NT2/D1 (cell line): ENCODE results near the gene GTF2H3.

Experiments used
- DNase-seq: peaks from one replicate; pipeline ENCODE4 v3.0.0-alpha.2; 2011; ENCODE audit warnings: low read depth, low spot score
- H3K27me3 ChIP-seq: 2 replicates; pipeline ENCODE4 v1.6.0; 2011; ENCODE audit warnings: mild to moderate bottlenecking; ENCODE audit not compliant: insufficient read length, insufficient read depth
- H3K36me3 ChIP-seq: 2 replicates; pipeline ENCODE4 v1.6.1; 2011; ENCODE audit warnings: mild to moderate bottlenecking, low read length, mixed read lengths; ENCODE audit not compliant: insufficient read depth, insufficient read length
- H3K4me1 ChIP-seq: 2 replicates; pipeline ENCODE4 v1.5.1; 2011; ENCODE audit not compliant: insufficient read depth, insufficient read length
- H3K4me3 ChIP-seq: 2 replicates; pipeline ENCODE4 v1.5.1; 2011; ENCODE audit warnings: low read depth; ENCODE audit not compliant: insufficient read length
- H3K9ac ChIP-seq: 2 replicates; pipeline ENCODE4 v1.6.0; 2011; ENCODE audit warnings: low read depth; ENCODE audit not compliant: insufficient read length
- H3K9me3 ChIP-seq: 2 replicates; pipeline ENCODE4 v1.5.1; 2011; ENCODE audit warnings: mild to moderate bottlenecking, low read length; ENCODE audit not compliant: insufficient read depth
- SUZ12 ChIP-seq: IDR thresholded peaks from 2 replicates; pipeline ENCODE4 v1.6.1; 2011; ENCODE audit not compliant: insufficient read length, insufficient read depth; ENCODE audit errors: extremely low read depth
- YY1 ChIP-seq: IDR thresholded peaks from 2 replicates; pipeline ENCODE4 v1.6.1; 2011; ENCODE audit not compliant: insufficient read length, insufficient read depth
- ZNF274 ChIP-seq: IDR thresholded peaks from 2 replicates; pipeline ENCODE4 v1.6.1; 2011; ENCODE audit warnings: mild to moderate bottlenecking, low read depth, low read length

GTF2H3 gene

DNA sequence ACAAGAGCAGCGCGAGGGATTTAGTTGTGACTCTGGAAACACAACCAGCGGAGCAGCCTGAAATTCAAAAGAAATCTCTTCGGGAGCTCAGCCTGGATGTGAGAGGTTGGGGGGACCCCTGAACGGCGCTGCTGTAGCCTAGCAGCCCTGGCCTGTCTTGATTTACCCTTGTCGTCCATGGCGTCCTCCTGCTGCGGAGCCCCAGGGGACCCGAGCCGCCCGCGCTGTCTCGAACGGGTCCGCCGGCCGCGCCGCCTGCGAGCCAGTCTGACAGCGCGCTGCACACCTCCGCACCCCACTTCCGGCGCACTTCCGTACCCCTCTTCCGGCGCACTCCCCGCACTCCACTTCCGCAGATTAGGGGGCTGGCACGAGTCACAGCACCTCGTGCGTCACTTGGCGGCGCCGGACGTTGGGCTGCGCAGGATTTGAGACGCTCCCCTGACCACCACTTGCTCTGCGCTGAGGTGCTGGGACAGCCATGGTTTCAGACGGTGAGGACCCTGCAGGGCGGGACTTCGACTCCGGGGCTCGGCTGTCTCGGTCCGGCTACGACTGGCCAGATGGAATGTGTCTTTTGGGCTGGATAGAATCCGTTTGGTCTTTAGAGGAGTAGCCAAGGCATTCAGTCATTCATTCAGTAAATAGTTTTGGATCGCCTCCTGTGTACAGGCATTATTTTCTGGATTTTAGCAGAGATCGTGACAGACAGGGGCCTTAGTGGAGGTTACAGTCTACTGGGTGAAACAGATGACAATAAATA lies at the start of gene GTF2H3, which contains the start of gene EIF2B1:
Gene GTF2H3 (plus strand): TSS at position 451 of the 763 bp plus-strand sequence. CDS start 31 bp downstream, at position 482.
Gene EIF2B1 (minus strand): TSS at position 308 of the 763 bp plus-strand sequence. CDS start 129 bp downstream, at position 179.
- Histone ChIP-seq H3K9ac (peak within 1 kb of the TSS; percentile 97), H3K36me3 (peaks cover 52% of the 10 kb centered on the region), H3K4me3 (peak within 1 kb of the TSS; percentile 96), H3K27me3 (no peaks in the 10 kb centered on the region), H3K4me1 (no peaks in the 10 kb centered on the region), H3K9me3 (no peaks in the 10 kb centered on the region)
- TF ChIP-seq YY1 (peak; percentile 62), SUZ12 (no peak), ZNF274 (no peak)
- peak; percentile 98 for DNase-seq

DNA sequence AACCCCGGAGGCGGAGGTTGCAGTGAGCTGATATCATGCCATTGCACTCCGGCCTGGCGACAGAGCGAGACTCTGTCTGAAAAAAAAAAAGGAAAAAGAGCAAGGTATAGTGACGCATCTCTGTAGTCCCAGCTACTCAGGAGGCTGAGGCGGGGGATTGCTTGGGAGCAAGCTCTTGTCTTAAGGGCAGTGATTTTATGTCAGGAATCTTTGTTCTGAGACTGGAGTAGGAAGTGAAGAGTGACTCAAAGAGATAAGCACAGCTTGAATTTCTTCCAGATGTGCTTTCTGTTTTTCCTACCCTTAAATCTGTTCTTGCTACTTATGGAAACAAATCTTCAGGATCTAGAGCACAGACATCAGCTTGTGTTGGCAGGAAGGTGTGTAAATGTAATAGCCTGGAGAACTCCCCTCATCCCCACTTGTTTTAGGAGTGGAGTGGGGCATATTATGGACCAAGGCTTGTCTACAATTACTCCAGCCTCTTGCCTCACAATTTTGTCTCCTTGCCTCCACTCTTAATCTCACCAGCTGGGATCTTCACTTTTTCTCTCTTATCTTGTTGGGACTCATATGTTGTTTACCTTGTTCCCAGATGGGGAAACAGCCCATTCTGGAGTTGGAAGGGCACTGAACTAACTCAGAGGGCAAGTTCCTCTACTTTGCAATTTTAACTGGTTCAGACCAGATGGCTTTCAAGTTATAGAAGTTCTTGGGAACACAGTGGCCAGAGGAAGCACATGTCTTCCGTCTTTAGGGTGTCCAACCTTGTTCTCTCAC lies 41.7 kb upstream of the GTF2H3 start:
- Histone ChIP-seq H3K9ac (no peak overlapping the region), H3K4me1 (no peaks in the 10 kb centered on the region), H3K4me3 (no peak overlapping the region), H3K27me3 (no peaks in the 10 kb centered on the region), H3K36me3 (peaks cover 88% of the 10 kb centered on the region), H3K9me3 (no peaks in the 10 kb centered on the region)
- TF ChIP-seq YY1, result no peak
- TF ChIP-seq ZNF274, result no peak
- TF ChIP-seq SUZ12, result no peak
- no peak for DNase-seq

DNA sequence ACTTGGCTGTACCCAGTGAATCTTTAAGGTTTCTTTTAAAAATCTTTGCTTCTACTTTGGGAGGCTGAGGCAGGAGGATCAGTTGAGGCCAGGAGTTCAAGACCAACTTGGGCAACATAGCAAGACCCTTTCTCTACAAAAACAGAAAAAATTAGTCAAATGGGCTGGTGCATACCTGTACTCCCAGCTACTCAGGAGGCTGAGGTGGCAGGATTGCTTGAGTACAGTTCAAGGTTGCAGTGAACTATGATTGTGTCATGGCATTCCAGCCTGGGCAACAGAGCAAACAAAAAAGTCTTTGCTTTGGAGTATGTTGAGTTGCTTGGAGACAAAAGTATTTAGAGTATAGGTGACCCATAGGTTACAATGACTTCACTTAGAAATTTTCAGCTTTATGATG lies 37.9 kb upstream of the GTF2H3 start:
- H3K4me3 ChIP-seq, result no peak overlapping the region
- H3K36me3 ChIP-seq, result peaks cover 74% of the 10 kb centered on the region
- no peaks in the 10 kb centered on the region for H3K9me3 ChIP-seq
- TF ChIP-seq YY1 (no peak), SUZ12 (no peak), ZNF274 (no peak)
- no peak for DNase-seq
- H3K27me3 ChIP-seq, result no peaks in the 10 kb centered on the region
- no peak overlapping the region for H3K9ac ChIP-seq
- H3K4me1 ChIP-seq, result no peaks in the 10 kb centered on the region

DNA sequence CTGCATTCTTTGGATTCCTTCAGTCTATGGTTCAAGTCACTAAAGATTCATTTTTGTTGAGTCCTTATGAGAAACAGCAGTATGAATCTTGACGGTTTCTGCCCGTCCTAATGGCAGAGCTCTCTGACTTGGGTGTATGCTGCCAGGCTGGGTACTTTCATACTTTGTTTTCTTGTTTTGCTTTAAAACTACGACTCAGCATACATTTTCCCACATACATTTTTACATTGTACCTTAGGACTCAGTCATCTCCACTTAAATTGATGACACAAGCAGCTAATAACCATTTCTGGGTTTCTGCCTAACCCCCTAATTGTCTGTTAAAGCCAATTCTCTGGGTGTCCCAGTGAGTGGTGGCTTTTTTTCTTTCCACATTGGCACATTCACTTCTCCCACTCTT lies 36.5 kb upstream of the GTF2H3 start:
- no peak for DNase-seq
- Histone ChIP-seq H3K27me3 (no peaks in the 10 kb centered on the region), H3K4me1 (no peaks in the 10 kb centered on the region), H3K9ac (no peak overlapping the region), H3K9me3 (no peaks in the 10 kb centered on the region), H3K4me3 (no peak overlapping the region), H3K36me3 (peaks cover 62% of the 10 kb centered on the region)
- no peak for TF ChIP-seq SUZ12
- TF ChIP-seq YY1, result no peak
- no peak for TF ChIP-seq ZNF274

DNA sequence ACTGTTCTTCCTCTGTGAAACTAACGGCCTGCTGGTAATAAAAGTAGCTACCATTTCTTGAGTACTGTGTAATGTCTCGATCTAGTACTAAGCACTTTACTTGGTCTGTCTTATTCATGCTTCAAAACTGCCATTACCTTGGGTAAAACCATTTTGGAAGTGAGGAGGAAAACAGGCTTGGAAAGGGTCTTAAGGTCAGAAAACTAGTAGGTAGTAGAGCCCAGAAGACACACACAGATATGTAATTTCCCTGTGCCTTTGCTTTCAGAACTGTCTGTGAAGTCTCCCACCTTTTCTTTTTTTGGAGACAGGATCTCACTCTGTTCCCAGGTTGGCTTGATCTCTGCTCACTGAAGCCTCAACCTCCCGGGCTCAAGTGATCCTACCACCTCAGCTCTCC lies 35.1 kb upstream of the GTF2H3 start:
- Histone ChIP-seq H3K9me3 (no peaks in the 10 kb centered on the region), H3K36me3 (peaks cover 49% of the 10 kb centered on the region), H3K9ac (no peak overlapping the region), H3K4me3 (no peak overlapping the region), H3K4me1 (no peaks in the 10 kb centered on the region), H3K27me3 (no peaks in the 10 kb centered on the region)
- TF ChIP-seq SUZ12 (no peak), ZNF274 (no peak), YY1 (no peak)
- DNase-seq, result no peak

DNA sequence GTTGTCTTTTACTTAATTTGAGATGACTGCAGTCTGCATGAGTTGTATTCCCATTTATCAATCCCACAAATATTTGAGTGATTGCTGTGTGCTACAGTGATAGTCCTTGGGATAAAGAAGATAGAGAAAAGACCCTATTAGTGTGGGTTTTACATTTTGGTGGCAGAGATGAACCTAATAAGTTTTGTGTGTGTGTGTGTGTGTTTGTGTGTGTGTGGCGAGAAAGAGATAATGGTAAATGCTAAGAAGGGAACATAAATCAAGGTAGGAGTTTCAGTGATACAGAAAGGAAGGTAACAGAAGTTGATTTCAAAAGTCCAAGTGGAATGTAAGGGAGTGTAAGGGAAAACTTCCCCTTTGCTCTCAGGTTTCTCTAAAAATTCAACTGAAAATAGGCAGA lies 34.3 kb upstream of the GTF2H3 start:
- TF ChIP-seq YY1 (no peak), ZNF274 (no peak)
- no peaks in the 10 kb centered on the region for H3K27me3 ChIP-seq
- no peaks in the 10 kb centered on the region for H3K4me1 ChIP-seq
- H3K9ac ChIP-seq, result no peak overlapping the region
- H3K9me3 ChIP-seq, result no peaks in the 10 kb centered on the region
- peaks cover 50% of the 10 kb centered on the region for H3K36me3 ChIP-seq
- no peak overlapping the region for H3K4me3 ChIP-seq
- DNase-seq, result no peak

DNA sequence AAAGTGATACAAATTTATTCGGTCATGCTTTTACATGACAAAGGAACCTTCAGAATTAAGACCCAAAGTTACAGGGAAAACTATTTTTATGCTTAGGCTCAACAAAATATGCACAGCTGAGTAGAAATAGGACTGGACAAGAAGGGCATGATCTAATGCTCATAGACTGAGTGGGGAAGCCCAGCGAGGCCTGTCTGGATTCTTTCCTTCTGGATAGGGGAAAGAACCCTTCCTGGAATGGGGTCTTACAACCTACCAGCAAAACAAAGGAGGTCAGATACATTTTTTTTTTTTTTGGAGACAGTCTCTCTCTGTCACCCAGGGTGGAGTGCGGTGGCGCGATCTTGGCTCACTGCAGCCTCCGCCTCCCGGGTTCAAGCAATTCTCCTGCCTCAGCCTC lies 33.9 kb upstream of the GTF2H3 start:
- Histone ChIP-seq H3K36me3 (peaks cover 52% of the 10 kb centered on the region), H3K9me3 (no peaks in the 10 kb centered on the region), H3K4me1 (no peaks in the 10 kb centered on the region), H3K4me3 (no peak overlapping the region), H3K9ac (no peak overlapping the region), H3K27me3 (no peaks in the 10 kb centered on the region)
- no peak for DNase-seq
- TF ChIP-seq ZNF274 (no peak), YY1 (no peak), SUZ12 (no peak)
